DND-41 (cell line): ENCODE results near the gene PER2.

Experiments
- ATAC-seq: fragments of 200-7000 bp; cut with Tn5 transposase; 3 replicates; pipeline ENCODE4 v1.9.1; 2021; ENCODE audit warnings: low read depth; ENCODE audit not compliant: insufficient read depth
- DNase-seq: peaks from one replicate; pipeline ENCODE4 v3.0.0-alpha.2; 2020
- H2AFZ ChIP-seq: 2 replicates; pipeline ENCODE4 v1.6.0; 2012; ENCODE audit warnings: low read depth, low read length
- H3K27ac ChIP-seq: 2 replicates; pipeline ENCODE4 v1.5.1; 2012; ENCODE audit warnings: low read length, inconsistent platforms
- H3K27me3 ChIP-seq: fragments of 200-600 bp; sonication (generic); 2 replicates; pipeline ENCODE4 v1.6.0; 2012; ENCODE audit warnings: low read length, mild to moderate bottlenecking, inconsistent platforms; ENCODE audit not compliant: insufficient read depth, poor library complexity
- H3K36me3 ChIP-seq: 2 replicates; pipeline ENCODE4 v1.5.1; 2012; ENCODE audit warnings: low read length, inconsistent platforms; ENCODE audit not compliant: insufficient read depth
- H3K4me1 ChIP-seq: 2 replicates; pipeline ENCODE4 v1.5.1; 2012; ENCODE audit warnings: mild to moderate bottlenecking, low read length; ENCODE audit not compliant: insufficient read depth
- H3K4me2 ChIP-seq: 2 replicates; pipeline ENCODE4 v1.6.0; 2012; ENCODE audit warnings: mild to moderate bottlenecking, moderate library complexity, low read length, inconsistent platforms; ENCODE audit not compliant: insufficient read depth
- H3K4me3 ChIP-seq, 2 experiments: fragments of 200-600 bp in 1 of 2; shearing (Covaris generic) in 1 of 2; 2 replicates each; pipeline ENCODE4 v1.5.1; 2012 to 2016; ENCODE audit warnings: inconsistent platforms in 2 of 2, low read length in 2 of 2, mild to moderate bottlenecking in 2 of 2, low read depth in 1 of 2, moderate library complexity in 1 of 2
- H3K79me2 ChIP-seq: 2 replicates; pipeline ENCODE4 v1.6.0; 2012; ENCODE audit warnings: low read length, inconsistent platforms; ENCODE audit not compliant: insufficient read depth
- H3K9ac ChIP-seq: 2 replicates; pipeline ENCODE4 v1.6.0; 2012; ENCODE audit warnings: low read depth, mild to moderate bottlenecking, inconsistent platforms, low read length, moderate library complexity
- H3K9me3 ChIP-seq: 2 replicates; pipeline ENCODE4 v1.5.1; 2012; ENCODE audit warnings: low read length, moderate library complexity, mild to moderate bottlenecking, inconsistent platforms; ENCODE audit not compliant: insufficient read depth, severe bottlenecking
- H4K20me1 ChIP-seq: 2 replicates; pipeline ENCODE4 v1.6.0; 2012; ENCODE audit warnings: low read length; ENCODE audit not compliant: insufficient read depth
- CTCF ChIP-seq: IDR thresholded peaks from 2 replicates; pipeline ENCODE4 v1.5.1; 2012; ENCODE audit warnings: borderline replicate concordance, low read length, moderate library complexity, mild to moderate bottlenecking; ENCODE audit not compliant: poor library complexity, severe bottlenecking; ENCODE audit errors: extremely low read depth
- EZH2 ChIP-seq: IDR thresholded peaks from 3 replicates; pipeline ENCODE4 v1.6.1; 2012; ENCODE audit warnings: borderline replicate concordance, low read depth, mild to moderate bottlenecking, moderate library complexity, low read length, inconsistent platforms; ENCODE audit not compliant: severe bottlenecking

Gene PER2

DNA sequence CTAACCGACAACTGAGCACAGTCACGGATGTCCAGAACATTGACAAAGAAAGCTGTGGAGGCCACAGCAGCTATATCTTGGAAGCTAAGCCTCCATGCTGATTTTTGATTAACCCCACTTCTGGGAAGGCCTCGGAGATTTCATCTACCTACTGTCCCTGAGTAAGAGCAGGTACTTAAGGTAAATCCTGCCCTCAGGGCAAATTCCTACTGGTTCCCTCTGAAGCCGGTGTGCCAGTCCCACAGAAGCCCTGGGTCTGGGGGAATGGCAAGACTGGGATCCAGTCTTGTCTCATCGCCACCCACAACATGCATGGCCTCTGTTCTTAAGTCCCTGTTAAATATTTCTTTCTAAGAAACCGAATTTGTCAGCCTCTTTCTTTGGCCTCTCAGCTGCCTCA lies 18.7 kb downstream of the PER2 start:
- Histone ChIP-seq H4K20me1 (0 out of 2 replicates have a peak, but pooled peaks cover 3% of the 10 kb centered on the region), H3K9me3 (no peaks in the 10 kb centered on the region), H3K4me2 (no peak overlapping the region), H3K27ac (no peak overlapping the region), H3K4me3 (no peak overlapping the region), H3K9ac (no peak overlapping the region), H3K79me2 (no peaks in the 10 kb centered on the region), H2AFZ (no peak overlapping the region), H3K4me1 (no peaks in the 10 kb centered on the region), H3K27me3 (no peaks in the 10 kb centered on the region), H3K36me3 (peaks cover 75% of the 10 kb centered on the region)
- TF ChIP-seq EZH2 (no peak), CTCF (no peak)
- DNase-seq (no peak), ATAC-seq (no peak)

GRCh38 chr2:238267884-238268680 lies 20.3 kb downstream of the PER2 start:
- Histone ChIP-seq H3K9me3 (no peaks in the 10 kb centered on the region), H3K4me2 (no peak overlapping the region), H3K4me1 (no peaks in the 10 kb centered on the region), H3K79me2 (no peaks in the 10 kb centered on the region), H4K20me1 (0 out of 2 replicates have a peak, but pooled peaks cover 3% of the 10 kb centered on the region), H3K36me3 (peaks cover 82% of the 10 kb centered on the region), H3K27me3 (no peaks in the 10 kb centered on the region), H2AFZ (no peak overlapping the region), H3K9ac (no peak overlapping the region), H3K27ac (no peak overlapping the region), H3K4me3 (no peak overlapping the region)
- no peak for TF ChIP-seq CTCF
- no peak for TF ChIP-seq EZH2
- no peak for DNase-seq
- no peak for ATAC-seq

GRCh38 chr2:238267341-238267710 lies 21.1 kb downstream of the PER2 start:
- Histone ChIP-seq H3K27me3 (no peaks in the 10 kb centered on the region), H3K4me2 (no peak overlapping the region), H3K4me3 (no peak overlapping the region), H3K36me3 (peaks cover 81% of the 10 kb centered on the region), H2AFZ (no peak overlapping the region), H4K20me1 (0 out of 2 replicates have a peak, but pooled peaks cover 3% of the 10 kb centered on the region), H3K9me3 (no peaks in the 10 kb centered on the region), H3K4me1 (no peaks in the 10 kb centered on the region), H3K27ac (no peak overlapping the region), H3K79me2 (no peaks in the 10 kb centered on the region), H3K9ac (no peak overlapping the region)
- no peak for TF ChIP-seq EZH2
- DNase-seq (no peak), ATAC-seq (no peak)

- ATAC-seq (no peak), DNase-seq (no peak)
- Histone ChIP-seq H3K4me3 (no peak overlapping the region), H3K4me1 (no peaks in the 10 kb centered on the region), H3K79me2 (no peaks in the 10 kb centered on the region), H3K36me3 (peaks cover 82% of the 10 kb centered on the region), H3K9ac (no peak overlapping the region), H3K27ac (no peak overlapping the region), H3K9me3 (no peaks in the 10 kb centered on the region), H2AFZ (no peak overlapping the region), H3K4me2 (no peak overlapping the region), H4K20me1 (0 out of 2 replicates have a peak, but pooled peaks cover under 1% of the 10 kb centered on the region), H3K27me3 (no peaks in the 10 kb centered on the region)
- TF ChIP-seq EZH2 (no peak), CTCF (no peak)
Observed at GRCh38 chr2:238265605-238266004, 22.8 kb downstream of the PER2 start.
